Measurements from ENCODE around the gene TRMT44. TPM values are rescaled to one million over a fixed set of nuclear protein-coding genes. Genes with fewer than 3 reads are reported as not detected.

The TRMT44 gene
- total RNA-seq, 1 experiment from 2014 or later: 25.8 TPM

DNA sequence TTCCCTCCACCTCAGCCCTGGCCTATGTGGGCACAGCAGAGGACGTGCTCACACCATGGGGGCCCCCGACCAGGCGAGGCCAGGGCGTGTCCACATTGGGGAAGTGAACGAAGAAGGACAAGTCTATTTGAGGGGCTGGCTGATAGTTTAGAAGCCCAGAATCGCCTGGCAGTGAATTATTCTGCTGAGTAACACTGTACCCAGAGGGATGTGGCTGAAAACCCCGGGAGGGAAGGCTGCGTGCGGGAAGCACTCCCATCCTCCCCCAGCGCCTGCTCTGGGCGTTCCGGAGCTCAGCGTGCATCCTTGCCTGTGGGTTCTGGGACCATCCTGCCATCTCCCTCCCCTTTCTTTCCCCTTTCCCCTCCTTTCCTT is 66.6 kb downstream of the TRMT44 start:
- no peak overlapping the region for H3K4me2 ChIP-seq (ENCODE audit: low read length)
- no peaks in the 10 kb centered on the region for H3K36me3 ChIP-seq (ENCODE audit: control insufficient read depth in 1 of 2, insufficient read depth in 2 of 2, low read length in 2 of 2)
- H2AFZ ChIP-seq (ENCODE audit: low read depth, low read length, poor library complexity, severe bottlenecking): no peak overlapping the region
- H3K27ac ChIP-seq (ENCODE audit: low read depth, low read length): no peak overlapping the region
- no peak overlapping the region for H3K9ac ChIP-seq (ENCODE audit: low read length)
- ChIA-PET CTCF (no interaction called here), POLR2A (no interaction called here), RAD21 (ENCODE audit: low non-redundant PET in 1 of 2, low total read pairs in 2 of 2, uncharacterized antibody in 2 of 2, unreplicated experiment in 2 of 2) (no interaction called here)
- no peak for DNase-seq (ENCODE audit: low read depth, low spot score)
- intact Hi-C loops (cut with micrococcal nuclease): no loop called here
- no peak for ATAC-seq
- H3K27me3 ChIP-seq (ENCODE audit: insufficient read depth, low read length): no peaks in the 10 kb centered on the region
- peaks cover 0 to 4% of the 10 kb centered on the region in 2 experiments; a peak in 1 of 4 replicates for H3K4me1 ChIP-seq (ENCODE audit: control insufficient read depth in 1 of 2, insufficient read depth in 2 of 2, low read length in 2 of 2)
- TF ChIP-seq EZH2 (IDR thresholded peaks at IDR 0.05): no peak
- TF ChIP-seq CEBPB (IDR thresholded peaks at IDR 0.05; ENCODE audit: low read depth): no peak
- no peak for TF ChIP-seq RAD21 (IDR thresholded peaks at IDR 0.05; ENCODE audit: low read depth)
- TF ChIP-seq EZH2phosphoT487 (IDR thresholded peaks at IDR 0.05; ENCODE audit: borderline replicate concordance): no peak
- no TSS peak for BruUV-seq (replicated peaks)
- H3K79me2 ChIP-seq (ENCODE audit: insufficient read depth, low read length): no peaks in the 10 kb centered on the region
- no peaks in the 10 kb centered on the region for H3K9me3 ChIP-seq (ENCODE audit: control insufficient read depth in 1 of 2, insufficient read depth in 1 of 2, low read depth in 1 of 2, low read length in 2 of 2)
- no peak overlapping the region for H3K4me3 ChIP-seq (replicated peaks in 1 of 2; ENCODE audit: low read depth in 1 of 2, low read length in 2 of 2)
- no peaks in the 10 kb centered on the region for H3K9me2 ChIP-seq (ENCODE audit: insufficient read depth)
- H4K20me1 ChIP-seq (ENCODE audit: insufficient read depth): no peaks in the 10 kb centered on the region

- TF ChIP-seq CEBPB (IDR thresholded peaks at IDR 0.05; ENCODE audit: low read depth): no peak
- no peak for TF ChIP-seq ZNF274 (IDR thresholded peaks at IDR 0.05; ENCODE audit: low read depth, low read length)
- no peak for TF ChIP-seq POLR2AphosphoS5 (IDR thresholded peaks at IDR 0.05; ENCODE audit: low read depth, low read length)
- no peak for TF ChIP-seq ELF1 (IDR thresholded peaks at IDR 0.05; ENCODE audit: borderline replicate concordance, low read depth)
- TF ChIP-seq JUND (IDR thresholded peaks at IDR 0.05): no peak
- no peak for TF ChIP-seq EZH2 (IDR thresholded peaks at IDR 0.05)
- no peak for TF ChIP-seq ATF3 (IDR thresholded peaks at IDR 0.05)
- TF ChIP-seq, protein P1, sequence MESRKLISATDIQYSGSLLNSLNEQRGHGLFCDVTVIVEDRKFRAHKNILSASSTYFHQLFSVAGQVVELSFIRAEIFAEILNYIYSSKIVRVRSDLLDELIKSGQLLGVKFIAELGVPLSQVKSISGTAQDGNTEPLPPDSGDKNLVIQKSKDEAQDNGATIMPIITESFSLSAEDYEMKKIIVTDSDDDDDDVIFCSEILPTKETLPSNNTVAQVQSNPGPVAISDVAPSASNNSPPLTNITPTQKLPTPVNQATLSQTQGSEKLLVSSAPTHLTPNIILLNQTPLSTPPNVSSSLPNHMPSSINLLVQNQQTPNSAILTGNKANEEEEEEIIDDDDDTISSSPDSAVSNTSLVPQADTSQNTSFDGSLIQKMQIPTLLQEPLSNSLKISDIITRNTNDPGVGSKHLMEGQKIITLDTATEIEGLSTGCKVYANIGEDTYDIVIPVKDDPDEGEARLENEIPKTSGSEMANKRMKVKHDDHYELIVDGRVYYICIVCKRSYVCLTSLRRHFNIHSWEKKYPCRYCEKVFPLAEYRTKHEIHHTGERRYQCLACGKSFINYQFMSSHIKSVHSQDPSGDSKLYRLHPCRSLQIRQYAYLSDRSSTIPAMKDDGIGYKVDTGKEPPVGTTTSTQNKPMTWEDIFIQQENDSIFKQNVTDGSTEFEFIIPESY (IDR thresholded peaks at IDR 0.05; ENCODE audit: extremely low read depth, insufficient replicate concordance, low read length): no peak
- TF ChIP-seq CBX3 (IDR thresholded peaks at IDR 0.05; ENCODE audit: low read depth): no peak
- no peak for TF ChIP-seq MAX (IDR thresholded peaks at IDR 0.05)
- ATAC-seq (no peak), DNase-seq (ENCODE audit: low read depth, low spot score) (no peak)
- no TSS peak for BruUV-seq (replicated peaks)
- ChIA-PET RAD21 (ENCODE audit: low non-redundant PET in 1 of 2, low total read pairs in 2 of 2, uncharacterized antibody in 2 of 2, unreplicated experiment in 2 of 2) (no interaction called here), CTCF (no interaction called here), POLR2A (no interaction called here)
- no peak overlapping the region for H3K4me2 ChIP-seq (ENCODE audit: low read length)
- peaks cover 0 to 4% of the 10 kb centered on the region in 2 experiments; a peak in 1 of 4 replicates for H3K4me1 ChIP-seq (ENCODE audit: control insufficient read depth in 1 of 2, insufficient read depth in 2 of 2, low read length in 2 of 2)
- no peaks in the 10 kb centered on the region for H3K36me3 ChIP-seq (ENCODE audit: control insufficient read depth in 1 of 2, insufficient read depth in 2 of 2, low read length in 2 of 2)
- no peak overlapping the region for H3K9ac ChIP-seq (ENCODE audit: low read length)
- H3K9me2 ChIP-seq (ENCODE audit: insufficient read depth): no peaks in the 10 kb centered on the region
- no peaks in the 10 kb centered on the region for H3K27me3 ChIP-seq (ENCODE audit: insufficient read depth, low read length)
- H3K4me3 ChIP-seq (replicated peaks in 1 of 2; ENCODE audit: low read depth in 1 of 2, low read length in 2 of 2): no peak overlapping the region
- intact Hi-C loops (cut with micrococcal nuclease): no loop called here
- no peaks in the 10 kb centered on the region for H3K9me3 ChIP-seq (ENCODE audit: control insufficient read depth in 1 of 2, insufficient read depth in 1 of 2, low read depth in 1 of 2, low read length in 2 of 2)
- H2AFZ ChIP-seq (ENCODE audit: low read depth, low read length, poor library complexity, severe bottlenecking): no peak overlapping the region
- H3K79me2 ChIP-seq (ENCODE audit: insufficient read depth, low read length): no peaks in the 10 kb centered on the region
- no peak overlapping the region for H3K27ac ChIP-seq (ENCODE audit: low read depth, low read length)
- H4K20me1 ChIP-seq (ENCODE audit: insufficient read depth): no peaks in the 10 kb centered on the region
Observed at GRCh38 chr4:8507624-8508023, 67.0 kb downstream of the TRMT44 start.
